Measurements from ENCODE around the gene SZRD1.
"Not testable (repeated sequence)": the region's sequence is repeated elsewhere in the genome, so short reads cannot be mapped to it uniquely, and the experiment has no call there.

Gene SZRD1

GRCh38 chr1:16366722-16367257 lies at the start of gene SZRD1:
Gene SZRD1, plus strand, starts transcription at chr1:16367242. Its CDS starts 16 bp downstream, at chr1:16367258.
- in situ Hi-C loops (cut with HindIII; ENCODE audit: low sequenced_read_pairs) = no loop called here

- in situ Hi-C loops (cut with HindIII; ENCODE audit: low sequenced_read_pairs) = no loop called here
Measured at GRCh38 chr1:16318555-16318954, 48.5 kb upstream of the SZRD1 start.

- in situ Hi-C loops (cut with HindIII; ENCODE audit: low sequenced_read_pairs) = no loop called here
Measured at GRCh38 chr1:16321176-16321867, 45.7 kb upstream of the SZRD1 start.

DNA sequence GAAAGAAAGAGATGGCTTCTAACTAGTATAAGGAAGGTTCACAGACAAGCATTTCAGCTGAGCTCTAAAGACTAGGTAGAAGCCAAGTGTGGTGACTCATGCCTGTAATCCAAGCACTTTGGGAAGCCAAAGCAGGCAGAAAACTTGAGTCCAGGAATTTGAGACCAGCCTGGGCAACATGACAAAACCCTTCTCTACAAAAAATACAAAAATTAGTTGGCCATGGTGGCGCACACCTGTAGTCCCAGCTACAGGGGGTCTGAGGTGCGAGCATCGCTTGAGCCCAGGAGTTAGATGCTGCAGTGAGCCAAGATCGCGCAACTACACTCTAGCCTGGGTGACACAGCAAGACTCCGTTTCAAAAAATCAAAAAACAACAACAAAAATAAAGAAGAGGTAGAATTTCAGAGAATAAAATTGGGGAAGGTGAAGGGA lies 42.6 kb upstream of the SZRD1 start:
- in situ Hi-C loops (cut with HindIII; ENCODE audit: low sequenced_read_pairs) = no loop called here

DNA sequence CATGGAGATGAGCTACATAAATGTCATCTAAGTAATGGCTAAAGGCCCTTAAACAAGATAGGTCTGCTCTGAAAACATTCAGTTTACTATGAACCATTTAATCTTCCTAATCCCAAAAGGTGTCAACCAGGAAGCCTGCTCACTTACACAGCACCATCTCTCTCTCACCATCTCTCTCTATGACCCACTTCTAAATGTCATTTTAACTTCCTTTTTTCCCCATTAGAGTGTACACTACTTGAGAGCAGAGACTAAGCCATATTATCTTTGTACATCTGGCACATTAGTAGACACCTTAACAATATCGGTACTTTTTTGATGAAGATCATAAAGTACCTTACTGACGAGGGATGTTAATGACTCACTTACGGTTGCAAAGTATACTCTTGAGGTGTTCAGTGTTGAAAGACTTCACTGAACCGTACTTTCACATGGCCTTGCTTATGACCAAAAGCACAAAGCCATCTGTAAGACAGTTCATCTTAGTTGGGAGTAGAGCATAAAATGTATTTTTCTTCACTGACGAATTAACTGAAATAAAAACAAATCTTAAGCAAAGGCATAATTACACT lies 40.1 kb upstream of the SZRD1 start:
- in situ Hi-C loops (cut with HindIII; ENCODE audit: low sequenced_read_pairs) = no loop called here

GRCh38 chr1:16334655-16335340 lies 32.2 kb upstream of the SZRD1 start:
- in situ Hi-C loops (cut with HindIII; ENCODE audit: low sequenced_read_pairs) = no loop called here

- in situ Hi-C loops (cut with HindIII; ENCODE audit: low sequenced_read_pairs) = no loop called here
Measured at GRCh38 chr1:16338961-16339360, 28.1 kb upstream of the SZRD1 start.

DNA sequence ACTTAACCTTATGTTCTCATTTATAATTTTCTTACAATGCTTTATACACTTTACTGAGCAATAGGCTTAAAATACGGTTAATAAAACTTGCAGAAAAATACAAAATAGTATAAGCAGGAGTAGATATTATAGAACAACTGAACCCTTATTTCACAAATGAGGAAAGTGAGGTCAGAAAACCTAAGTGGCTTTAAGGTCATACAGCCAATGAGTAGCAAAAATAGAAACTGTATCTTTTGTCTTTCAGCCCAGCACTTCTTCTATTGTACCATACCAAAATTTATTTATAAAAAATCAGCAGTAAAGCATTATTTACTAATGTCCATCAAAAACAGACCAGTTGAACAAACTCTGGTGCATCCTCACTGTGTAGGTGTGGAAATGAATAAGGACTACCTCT lies 26.4 kb upstream of the SZRD1 start:
- in situ Hi-C loops (cut with HindIII; ENCODE audit: low sequenced_read_pairs) = no loop called here

GRCh38 chr1:16342331-16343062 lies 24.5 kb upstream of the SZRD1 start:
- in situ Hi-C loops (cut with HindIII; ENCODE audit: low sequenced_read_pairs) = no loop called here

DNA sequence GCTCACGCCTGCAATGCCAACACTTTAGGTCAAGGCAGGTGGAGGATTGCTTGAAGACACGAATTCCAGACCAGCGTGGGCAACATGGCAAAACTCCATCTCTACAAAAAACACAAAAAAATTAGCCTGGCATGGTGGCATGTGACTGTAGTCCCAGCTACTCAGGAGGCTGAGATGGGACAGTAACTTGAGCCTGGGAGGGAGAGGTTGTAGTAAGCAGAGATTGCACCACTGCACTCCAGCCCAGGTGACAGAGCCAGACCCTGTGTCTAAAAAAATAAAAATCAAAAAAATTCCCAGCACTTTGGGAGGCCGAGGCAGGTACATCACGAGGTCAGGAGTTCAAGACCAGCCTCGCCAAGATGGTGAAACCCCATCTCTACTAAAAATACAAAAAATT lies 23.8 kb upstream of the SZRD1 start:
- in situ Hi-C loops (cut with HindIII; ENCODE audit: low sequenced_read_pairs) = not testable (repeated sequence)

DNA sequence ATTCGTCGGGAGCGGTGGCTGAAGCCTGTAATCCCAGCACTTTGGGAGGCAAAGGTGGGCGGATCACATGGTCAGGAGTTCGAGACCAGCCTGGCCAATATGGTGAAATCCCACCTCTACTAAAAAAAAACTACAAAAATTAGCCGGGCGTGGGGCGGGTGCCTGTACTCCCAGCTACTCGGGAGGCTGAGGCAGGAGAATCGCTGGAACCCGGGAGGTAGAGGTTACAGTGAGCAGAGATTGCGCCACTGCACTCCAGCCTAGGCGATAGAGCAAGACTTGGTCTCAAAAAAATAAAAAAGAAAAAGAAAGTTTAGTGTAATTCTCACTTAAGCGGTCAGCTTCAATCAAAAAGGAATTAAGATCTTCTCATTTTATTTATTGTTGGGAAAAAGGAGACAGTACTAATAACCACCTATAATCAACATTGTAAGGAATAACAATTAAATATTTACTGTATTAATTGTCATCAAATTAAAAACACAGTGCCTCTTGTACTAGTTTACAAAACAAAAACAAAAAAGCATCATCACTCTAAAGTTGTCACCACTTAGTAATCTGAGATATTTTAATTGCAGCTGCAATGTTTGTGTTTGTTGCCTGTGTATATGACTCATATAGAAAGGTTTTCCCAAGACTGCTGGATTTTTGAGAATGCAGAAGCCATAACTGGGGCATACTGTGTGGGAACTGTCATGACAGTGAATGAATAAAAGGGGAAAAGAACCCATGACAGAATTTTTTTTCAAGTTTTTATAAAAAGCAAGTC lies 18.4 kb upstream of the SZRD1 start:
- in situ Hi-C loops (cut with HindIII; ENCODE audit: low sequenced_read_pairs) = no loop called here

- in situ Hi-C loops (cut with HindIII; ENCODE audit: low sequenced_read_pairs) = no loop called here
Measured at GRCh38 chr1:16349847-16350406, 17.1 kb upstream of the SZRD1 start.

DNA sequence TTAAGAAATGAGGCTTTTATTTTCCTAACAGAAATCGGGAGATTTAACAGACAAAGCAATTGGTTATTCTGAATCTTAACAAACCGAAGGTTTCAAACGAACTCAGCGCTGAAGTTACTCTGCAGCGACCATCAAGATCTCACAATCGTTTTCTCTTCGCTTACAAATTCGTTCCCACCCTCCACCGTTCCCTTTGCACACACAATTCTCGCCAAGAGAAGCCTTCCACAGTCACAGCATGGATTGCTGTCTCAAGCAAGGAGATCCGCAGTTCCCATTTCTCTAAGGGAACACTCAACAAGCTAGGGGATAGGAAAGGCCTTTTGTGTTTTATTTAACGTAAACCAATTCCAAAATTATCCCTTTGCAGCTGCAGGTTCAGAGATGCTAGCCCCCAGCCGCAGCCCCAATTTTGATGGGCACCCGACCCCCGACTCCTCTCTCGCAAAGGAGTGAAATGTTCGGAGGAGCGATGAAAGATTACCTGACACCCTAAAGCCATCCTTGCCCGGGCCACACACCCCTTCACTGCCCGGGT lies 15.5 kb upstream of the SZRD1 start:
- in situ Hi-C loops (cut with HindIII; ENCODE audit: low sequenced_read_pairs) = no loop called here

DNA sequence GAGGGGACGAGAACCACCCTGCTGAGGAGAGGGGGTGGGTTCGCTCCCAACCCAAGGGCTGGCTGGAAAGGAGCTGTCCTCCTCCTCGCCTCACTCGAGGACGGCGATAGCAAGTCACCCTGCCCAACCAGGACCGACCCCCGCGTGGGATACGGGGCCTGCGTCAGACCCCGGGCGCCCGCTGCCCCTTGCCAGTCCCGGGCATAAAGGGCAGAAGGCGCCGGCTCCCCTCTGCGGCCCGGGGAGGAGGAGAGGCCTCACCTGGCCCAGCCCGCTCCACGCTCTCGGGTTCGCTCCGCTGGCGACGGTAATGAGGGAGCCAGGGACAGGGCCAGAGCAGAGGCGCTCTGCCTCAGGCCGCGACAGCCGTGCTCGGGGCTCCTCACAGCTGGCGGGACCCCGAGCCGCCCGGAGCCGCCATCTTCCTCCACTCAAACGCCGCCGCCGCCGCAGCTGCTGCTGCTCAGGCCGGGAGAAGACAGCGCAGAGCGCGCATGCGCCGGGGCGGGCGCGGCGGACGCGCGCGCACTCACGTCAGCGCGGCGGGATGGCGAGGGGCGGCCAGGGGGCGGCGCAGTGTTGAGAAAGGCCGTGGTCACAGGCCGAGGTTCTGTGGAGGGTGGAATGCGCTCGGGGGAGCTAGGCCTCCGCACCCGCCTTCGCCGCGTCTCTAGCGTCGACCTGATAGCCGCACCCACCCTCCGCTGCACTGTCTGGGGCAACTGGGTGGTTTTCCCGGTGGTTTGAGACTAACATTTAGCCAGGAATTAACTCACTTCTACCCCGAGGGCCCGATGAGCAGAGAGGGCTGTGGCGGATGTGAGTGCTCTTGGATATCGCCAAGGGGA lies 14.8 kb upstream of the SZRD1 start, which contains the start of gene FBXO42:
Gene FBXO42, minus strand, starts transcription at position 487 of the 848 bp plus-strand sequence. CDS start 37,062 bp downstream, outside the sequence.
- in situ Hi-C loops (cut with HindIII; ENCODE audit: low sequenced_read_pairs) = no loop called here

DNA sequence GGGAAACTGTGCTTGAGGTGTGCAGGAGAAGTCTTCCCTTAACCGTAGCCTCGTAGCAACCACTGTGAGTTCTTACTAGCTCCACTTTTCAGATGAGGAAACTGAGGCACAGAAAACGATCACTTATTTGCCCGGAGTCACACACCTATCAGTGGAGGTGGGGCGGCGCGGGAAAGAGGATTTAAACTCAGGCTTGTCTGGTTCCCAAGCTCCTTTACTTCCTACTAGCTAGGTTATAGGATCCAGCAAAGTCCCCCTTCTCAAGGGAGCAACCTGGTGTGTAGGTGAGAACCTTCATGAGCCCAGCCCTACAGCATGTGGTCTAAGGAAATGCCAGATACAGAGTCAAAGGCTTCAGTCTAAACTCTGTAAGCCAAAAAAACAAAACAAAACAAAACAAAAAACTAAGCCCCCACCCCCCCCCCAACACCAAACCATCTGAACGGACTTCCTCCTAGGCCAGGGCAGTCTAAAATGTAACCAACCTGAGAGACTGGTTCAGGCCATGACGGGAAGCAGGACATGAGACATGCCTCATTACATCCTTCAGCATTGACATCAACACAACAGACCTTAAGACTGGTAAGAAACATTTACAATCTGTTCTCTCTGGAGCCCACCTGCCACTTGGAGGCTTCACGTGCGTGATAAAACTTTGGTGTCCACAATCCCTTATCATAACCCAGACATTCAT lies 14.1 kb upstream of the SZRD1 start:
- in situ Hi-C loops (cut with HindIII; ENCODE audit: low sequenced_read_pairs) = no loop called here

DNA sequence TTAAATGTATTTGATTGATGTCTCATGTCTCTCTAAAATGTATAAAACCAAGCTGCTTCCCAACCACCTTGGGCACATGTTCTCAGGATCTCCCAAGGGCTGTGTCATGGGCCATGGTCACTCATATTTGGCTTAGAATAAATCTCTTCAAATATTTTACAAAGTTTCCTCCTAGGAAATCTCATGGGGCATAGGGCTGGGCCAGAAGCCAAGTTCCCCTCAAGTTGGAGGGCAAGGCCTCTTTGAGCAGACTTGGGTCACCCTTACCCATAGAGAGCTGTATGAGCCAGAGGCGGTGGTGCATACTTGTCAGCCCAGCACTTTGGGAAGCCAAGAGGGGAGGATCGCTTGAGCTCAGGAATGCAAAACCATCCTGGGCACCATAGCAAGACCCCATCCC lies 12.4 kb upstream of the SZRD1 start:
- in situ Hi-C loops (cut with HindIII; ENCODE audit: low sequenced_read_pairs) = no loop called here

GRCh38 chr1:16356867-16357266 lies 10.2 kb upstream of the SZRD1 start:
- in situ Hi-C loops (cut with HindIII; ENCODE audit: low sequenced_read_pairs) = no loop called here

GRCh38 chr1:16365146-16365498 lies 1.9 kb upstream of the SZRD1 start:
- in situ Hi-C loops (cut with HindIII; ENCODE audit: low sequenced_read_pairs) = not testable (repeated sequence)

Measured in DLD1 (cell line).